Measurements from ENCODE around the gene SKIC8.
A peak's percentile ranks its signal among the peaks of the same experiment; 100 is the strongest.

The SKIC8 gene

DNA sequence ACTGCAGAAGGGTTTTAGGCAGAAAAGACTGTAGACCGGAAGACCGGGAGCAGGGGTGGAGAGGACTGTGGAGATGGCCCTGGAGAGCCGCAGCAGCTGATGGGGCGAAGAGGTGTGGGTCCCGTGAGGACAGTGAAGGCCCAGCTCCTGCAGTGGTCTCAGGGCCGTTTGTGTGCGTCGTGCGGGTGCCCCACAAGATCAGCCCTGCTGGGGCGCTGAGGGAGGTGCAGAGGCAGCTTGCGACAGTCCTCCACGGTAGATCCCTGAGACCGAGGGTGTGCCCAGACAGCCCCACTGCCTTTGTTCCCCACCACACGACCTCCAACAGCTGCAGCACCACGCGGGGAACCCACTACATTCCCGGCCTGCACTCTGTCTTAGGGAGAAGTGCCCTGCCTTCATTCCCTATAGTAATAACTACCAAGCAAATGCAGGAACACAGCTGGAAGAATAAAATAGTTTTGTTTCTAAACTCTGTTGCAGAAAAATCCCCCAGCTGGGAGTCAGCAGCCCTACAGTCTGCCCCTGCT, 21.7 kb upstream of the SKIC8 start:
- no peak for DNase-seq

DNA sequence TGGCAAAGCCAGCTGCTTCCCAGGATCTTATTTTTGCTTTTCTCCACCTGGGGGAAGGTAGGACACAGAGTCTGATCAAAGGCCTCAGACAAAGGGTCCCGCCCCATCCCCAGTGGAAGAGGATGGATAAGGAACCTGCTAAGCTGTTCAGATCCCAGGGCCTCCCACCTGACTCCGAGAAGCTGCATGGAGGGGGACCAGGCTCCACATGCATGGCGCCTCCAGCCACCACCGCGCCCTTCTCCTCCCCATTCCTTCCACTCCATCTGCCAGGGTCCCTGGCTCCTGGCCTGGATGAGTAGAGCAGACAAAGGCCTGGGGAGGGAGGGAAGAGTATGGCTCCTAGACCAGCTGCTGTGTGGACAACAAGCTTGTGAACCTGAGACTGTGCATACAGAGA, 20.8 kb upstream of the SKIC8 start:
- DNase-seq = no peak

DNA sequence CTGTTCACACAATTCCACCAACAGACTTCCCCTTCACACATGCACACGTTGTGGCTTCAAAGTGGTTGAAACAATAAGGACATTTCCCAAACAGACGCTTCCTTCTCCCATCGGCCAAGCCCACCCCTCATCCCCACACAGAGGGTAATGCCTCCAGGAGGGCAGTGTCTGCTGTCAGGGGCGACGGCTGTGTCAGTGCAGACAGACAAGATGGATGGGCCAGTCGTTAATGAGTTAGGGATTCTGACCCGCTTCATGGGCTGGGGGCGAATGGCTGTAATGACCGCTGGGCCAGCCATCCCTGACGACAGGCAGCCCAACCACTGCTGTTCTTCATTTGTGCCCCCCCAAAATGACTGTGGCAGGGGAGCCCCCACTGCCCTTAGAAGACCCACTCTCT, 20.2 kb upstream of the SKIC8 start:
- no peak for DNase-seq

DNA sequence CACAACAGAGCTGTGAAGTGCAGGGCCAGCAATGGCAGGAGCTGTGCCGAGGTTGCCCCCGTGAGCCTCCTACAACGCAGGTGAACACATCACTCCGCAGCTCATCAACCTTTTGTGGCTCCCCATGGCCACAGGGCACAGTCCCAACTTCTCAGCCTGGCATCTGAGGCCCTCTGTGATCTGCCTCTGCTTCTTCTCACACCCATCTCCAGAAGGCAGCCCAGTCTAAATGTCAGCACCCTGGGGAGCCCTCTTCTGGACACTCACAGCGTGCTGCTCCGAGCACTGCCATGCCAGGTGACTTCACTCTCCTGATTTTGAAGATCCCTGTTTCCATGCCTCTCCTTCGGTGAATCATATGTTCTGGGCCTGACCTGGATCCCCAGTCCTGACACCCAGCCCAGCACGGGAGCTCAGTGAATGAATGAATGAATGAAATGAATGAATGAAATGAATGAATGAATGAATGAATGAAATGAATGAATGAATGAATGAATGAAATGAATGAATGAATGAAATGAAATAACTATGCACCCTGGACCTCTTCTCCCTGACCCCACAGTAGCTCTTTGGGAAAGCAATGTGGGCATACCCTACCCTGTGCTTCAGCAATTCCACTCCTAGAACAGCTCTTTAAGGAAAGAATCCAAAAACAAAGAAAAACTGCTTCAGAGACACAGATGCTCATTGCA, 17.9 kb upstream of the SKIC8 start:
- DNase-seq = peak; percentile 2

- peak; percentile 85 for DNase-seq
These were observed 17.1 kb upstream of the SKIC8 start for GRCh38 chr15:78316283-78317083.

DNA sequence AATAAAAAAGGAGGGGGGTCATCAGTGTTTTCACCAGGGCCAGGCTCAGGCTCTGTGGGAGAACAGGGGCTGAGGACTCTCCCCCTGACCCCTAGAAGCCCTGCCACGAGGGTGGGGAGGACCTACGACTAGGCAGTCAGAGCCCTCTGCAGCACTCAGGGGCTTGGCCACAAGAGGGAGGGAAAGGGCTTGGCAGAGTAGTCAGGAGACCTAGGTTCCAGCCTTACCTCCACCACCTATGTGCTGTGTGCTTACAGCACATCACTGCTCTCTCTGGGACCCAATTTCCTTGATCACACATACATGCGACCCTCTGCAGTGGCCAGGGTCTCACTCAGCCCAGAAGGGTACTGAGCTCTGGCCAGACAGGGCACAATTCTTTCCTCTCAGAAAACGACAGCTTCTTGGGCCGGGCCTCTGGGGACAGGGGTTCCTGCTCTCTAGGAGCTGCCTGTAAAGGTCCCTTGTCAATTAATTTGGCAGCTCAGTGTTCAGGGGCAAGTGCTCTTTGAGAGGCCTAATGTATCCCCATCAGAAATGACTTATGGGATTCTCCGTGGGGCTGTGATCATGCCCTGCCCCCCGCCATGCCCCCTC, 16.4 kb upstream of the SKIC8 start:
- DNase-seq = no peak

DNA sequence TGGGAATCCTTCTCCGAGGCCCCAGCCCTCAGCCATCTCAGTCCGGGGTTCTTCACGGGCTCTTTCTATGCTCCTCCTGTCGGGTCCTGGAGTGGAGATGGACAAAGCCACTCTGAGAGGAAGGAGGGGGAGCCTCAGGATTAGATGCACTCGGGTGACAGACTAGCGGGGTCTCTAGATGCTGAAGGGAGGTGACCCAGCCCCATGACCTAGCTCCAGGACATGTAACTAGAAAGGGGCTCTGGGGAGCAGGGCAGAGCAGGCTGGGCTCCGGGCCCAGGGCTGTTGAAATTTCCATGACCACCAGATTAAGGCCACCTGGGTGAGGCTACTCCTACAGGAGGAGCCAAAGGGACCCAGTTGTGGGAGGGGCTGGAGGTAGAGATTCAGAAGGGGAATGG, 14.8 kb upstream of the SKIC8 start:
- no peak for DNase-seq

- DNase-seq = no peak
These were observed 14.0 kb upstream of the SKIC8 start for GRCh38 chr15:78313383-78313782.

DNA sequence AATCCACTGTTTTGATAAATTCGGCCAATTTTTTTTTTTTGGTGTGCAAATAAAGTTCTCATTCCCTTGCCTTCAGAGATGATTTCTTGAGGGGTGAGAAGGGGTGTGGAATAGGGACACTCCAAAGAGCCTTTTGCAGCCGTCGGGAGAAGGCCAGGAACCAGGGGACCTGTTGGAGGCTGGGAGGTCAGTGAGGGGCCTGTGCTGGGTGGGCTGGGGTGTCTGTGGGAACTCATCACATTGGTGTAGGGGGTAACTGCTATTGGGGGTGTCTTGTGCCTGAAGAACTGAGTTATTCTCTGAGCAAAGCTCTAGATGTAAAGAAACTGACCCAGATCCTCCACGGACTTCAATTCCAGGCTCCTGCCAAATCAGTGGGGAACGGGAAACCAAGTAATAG, 13.5 kb upstream of the SKIC8 start:
- DNase-seq = no peak

DNA sequence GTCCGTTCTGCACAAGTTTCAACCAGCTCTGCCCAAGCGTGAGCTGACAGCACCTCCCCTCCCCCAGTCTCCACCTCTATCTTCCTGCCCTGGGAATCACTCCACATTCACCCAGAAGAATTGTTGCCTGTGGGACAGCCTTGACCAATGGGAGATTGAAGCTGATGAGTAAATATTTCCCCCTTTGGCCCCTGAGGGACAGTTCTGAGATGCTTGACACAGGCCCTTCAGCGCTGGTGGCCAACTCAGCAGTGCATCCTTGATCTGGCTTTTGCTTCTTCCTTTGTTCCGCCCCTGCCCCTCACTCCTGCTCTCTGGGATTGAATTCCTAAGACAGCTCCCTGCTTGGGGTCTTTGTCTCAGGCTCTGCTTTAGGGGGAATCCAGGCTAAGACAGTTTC, 13.1 kb upstream of the SKIC8 start:
- no peak for DNase-seq

DNA sequence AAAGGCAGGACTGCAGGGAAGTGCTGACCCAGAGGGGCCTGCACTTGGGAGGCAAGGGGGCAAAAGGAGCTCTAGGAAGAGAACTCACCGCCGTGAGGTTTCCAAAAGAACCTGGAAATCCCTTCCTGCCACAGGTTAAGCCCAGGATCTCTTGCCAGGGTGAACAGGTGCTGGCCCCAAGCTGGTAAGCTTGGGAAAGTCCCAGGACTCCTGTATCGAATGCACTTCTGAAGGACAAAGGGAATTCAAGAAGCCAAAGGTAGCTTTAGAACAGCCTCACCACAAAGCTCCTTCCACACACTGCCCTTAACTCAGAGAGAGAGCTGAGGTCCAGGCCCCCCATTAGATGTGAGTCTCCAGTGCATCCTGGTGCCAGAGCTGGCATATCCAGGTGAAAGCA, 11.9 kb upstream of the SKIC8 start:
- no peak for DNase-seq

DNA sequence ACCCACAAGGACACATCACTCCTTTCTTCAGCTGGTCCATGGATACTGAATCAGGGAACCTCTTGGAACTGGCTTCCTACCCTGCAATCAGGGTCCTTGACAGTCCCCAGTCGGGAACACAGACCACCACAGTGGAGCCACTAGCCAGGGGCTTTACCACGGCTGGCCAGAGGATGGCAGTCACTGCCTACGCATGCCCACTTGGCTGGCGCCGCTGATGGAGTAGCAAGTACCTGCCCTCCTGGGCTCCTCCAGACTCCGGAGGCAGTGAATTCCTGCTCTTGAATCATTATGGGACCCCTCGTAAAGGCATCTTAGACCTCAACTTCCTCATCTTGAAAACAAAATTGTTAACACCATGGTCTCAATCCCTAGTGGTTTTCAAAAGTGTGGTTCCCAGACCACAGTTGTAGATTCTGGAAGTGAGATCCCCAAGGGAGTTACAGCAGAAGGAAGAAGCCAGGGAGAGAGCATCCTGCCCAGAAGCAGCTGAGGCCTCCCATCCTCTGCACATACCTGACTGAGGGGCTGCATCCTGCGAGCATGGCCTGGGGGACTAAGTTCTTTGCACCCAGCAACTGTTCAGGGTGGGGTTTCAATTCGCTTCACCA, 9.1 kb upstream of the SKIC8 start:
- peak; percentile 41 for DNase-seq

GRCh38 chr15:78307976-78308375, 8.6 kb upstream of the SKIC8 start:
- DNase-seq = no peak

DNA sequence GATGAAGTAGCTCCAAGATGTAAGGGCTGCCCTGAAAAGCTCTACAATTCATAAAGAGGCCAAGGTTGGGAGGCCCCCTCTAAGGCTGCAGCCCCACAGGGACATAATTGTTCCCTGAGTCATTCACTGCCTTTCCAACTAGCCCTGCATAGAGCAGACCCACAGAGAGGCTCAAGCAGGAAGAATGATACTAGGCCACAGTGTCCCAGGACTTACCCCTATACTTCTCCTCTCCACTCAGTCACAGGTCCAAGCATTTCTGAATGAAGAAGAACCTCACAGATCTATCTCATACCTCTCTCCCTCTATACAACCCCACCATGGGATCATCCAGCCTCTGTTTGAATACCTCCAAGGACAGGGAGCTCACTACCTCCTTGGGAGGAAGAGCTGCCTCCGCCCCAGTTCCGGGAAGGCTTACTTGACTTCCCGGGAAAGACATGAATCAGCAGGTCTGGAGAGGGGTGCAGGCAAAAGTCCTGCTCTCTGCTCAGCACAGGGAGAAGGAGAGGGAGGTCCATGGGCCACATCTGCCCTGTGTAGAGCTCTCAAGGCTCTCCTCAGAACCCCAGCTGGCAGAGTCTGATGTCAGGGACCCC, 6.9 kb upstream of the SKIC8 start:
- no peak for DNase-seq

DNA sequence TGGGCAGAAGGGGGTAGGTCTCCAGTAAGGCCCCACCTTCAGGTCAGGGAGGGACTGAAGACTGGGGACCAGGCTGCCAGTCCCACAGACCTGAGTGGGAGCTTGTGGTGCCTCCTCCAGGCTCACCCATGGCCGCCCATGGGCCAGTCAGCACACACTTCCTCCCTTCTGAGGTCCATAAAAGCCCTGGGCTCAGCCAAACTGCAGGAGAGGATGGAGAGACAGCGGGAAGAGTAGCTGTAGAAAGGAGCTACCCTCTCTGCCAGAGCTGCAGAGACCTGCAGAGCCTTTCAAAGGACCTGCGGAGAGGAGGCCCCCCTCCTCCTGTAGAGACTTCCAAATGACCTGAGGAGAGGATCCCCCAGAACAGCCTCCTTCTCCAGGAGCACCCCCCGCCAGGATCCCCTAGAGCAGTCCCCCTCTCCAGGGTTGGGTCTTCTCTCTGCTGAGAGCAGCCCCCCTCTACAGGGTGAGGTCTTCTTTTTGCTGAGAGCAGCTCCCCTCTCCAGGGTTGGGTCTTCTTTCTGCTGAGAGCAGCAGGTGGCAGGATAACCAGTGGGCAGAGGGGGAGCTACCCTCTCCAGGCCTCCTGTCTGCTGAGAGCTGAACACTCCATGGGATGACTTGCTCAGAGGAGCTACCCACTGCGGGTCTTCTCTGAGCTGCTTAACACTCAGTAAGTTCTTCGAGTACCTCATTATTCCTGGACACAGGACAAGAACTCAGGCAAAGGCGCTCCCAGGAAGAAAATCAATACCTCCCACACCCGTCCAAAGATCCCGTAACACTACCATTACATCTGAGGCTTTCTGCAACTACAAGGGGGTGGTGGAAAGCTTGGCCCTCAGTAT, 5.0 kb upstream of the SKIC8 start:
- DNase-seq = no peak

GRCh38 chr15:78302579-78303312, 3.3 kb upstream of the SKIC8 start:
- DNase-seq = no peak

- DNase-seq = no peak
These were observed 2.4 kb upstream of the SKIC8 start for GRCh38 chr15:78301828-78302227.

- DNase-seq = no peak
These were observed 1.9 kb upstream of the SKIC8 start for GRCh38 chr15:78301326-78301725.

GRCh38 chr15:78292219-78292618, 7.2 kb downstream of the SKIC8 start:
- no peak for DNase-seq

DNA sequence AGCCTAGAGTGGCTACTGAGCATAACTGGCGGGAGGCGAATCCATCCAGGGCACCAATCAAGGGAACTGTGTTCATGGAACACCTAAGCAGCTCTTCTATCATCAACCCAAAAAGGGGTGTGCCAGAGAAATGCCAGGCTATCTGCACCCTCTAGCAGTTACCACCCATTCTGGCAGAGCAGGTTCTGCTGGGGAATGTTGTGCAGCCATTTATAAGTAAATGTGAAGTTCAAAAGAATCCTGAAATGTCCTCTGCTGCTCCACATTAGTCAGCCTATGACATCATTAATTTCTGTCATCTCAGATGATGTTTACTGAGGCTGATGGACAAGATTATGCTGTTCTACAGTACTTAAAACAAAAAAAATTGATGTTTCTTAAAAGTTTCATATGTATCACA, 7.7 kb downstream of the SKIC8 start:
- no peak for DNase-seq

DNA sequence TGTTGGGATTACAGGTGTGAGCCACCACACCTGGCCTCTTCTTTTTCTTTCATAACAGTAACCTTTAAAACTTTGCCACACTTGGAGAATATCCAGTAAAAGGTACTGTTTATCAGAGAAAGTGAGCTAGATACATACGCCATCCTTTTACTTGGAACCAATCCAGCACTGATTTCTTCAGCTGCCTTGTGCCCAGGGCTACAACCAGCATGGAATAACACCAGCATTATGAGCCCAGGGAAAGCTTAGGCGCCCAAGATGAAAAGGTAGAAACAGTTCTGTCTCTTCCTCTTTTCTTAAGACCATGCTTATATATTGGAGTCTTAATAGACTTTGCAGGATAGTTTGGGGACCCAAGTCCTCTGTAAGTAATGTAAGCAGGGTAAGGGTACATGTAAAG, 8.4 kb downstream of the SKIC8 start:
- no peak for DNase-seq
